Ramos (cell line): ENCODE data around the gene SMAGP.

Experiments used
- in situ Hi-C: fragments of 300-500 bp; cut with MboI; formaldehyde crosslinking; loops from one replicate; pipeline ENCODE4 v1.14.3; 2022; ENCODE audit warnings: low sequenced_read_pairs; ENCODE audit not compliant: unreplicated experiment

SMAGP gene

GRCh38 chr12:51200156-51200555, 70.1 kb downstream of the SMAGP start:
- in situ Hi-C loops = no loop called here

- in situ Hi-C loops = no loop called here
Measured at GRCh38 chr12:51199366-51199945, 70.8 kb downstream of the SMAGP start.

- in situ Hi-C loops = no loop called here
Measured at GRCh38 chr12:51198568-51199365, 71.4 kb downstream of the SMAGP start.

GRCh38 chr12:51197736-51198567, 72.3 kb downstream of the SMAGP start:
- in situ Hi-C loops = no loop called here

- in situ Hi-C loops = no loop called here
Measured at GRCh38 chr12:51196547-51196946, 73.7 kb downstream of the SMAGP start.

GRCh38 chr12:51195841-51196240, 74.4 kb downstream of the SMAGP start:
- in situ Hi-C loops = no loop called here
